BLaER1 (cell line): Measurements from ENCODE around the gene C11orf21.

ENCODE experiments used
- H3K27ac ChIP-seq: shearing (Covaris generic); formaldehyde crosslinking; 2 replicates; pipeline ENCODE4 v1.8.1; 2022
- H3K27me3 ChIP-seq: shearing (Covaris generic); formaldehyde crosslinking; 2 replicates; pipeline ENCODE4 v1.8.1; 2022
- H3K36me3 ChIP-seq: shearing (Covaris generic); formaldehyde crosslinking; 2 replicates; pipeline ENCODE4 v1.8.1; 2022
- H3K4me1 ChIP-seq: shearing (Covaris generic); formaldehyde crosslinking; 2 replicates; pipeline ENCODE4 v1.8.1; 2022
- H3K4me2 ChIP-seq: shearing (Covaris generic); formaldehyde crosslinking; 2 replicates; pipeline ENCODE4 v1.8.1; 2022
- H3K4me3 ChIP-seq: shearing (Covaris generic); formaldehyde crosslinking; 2 replicates; pipeline ENCODE4 v1.8.1; 2022
- H3K9ac ChIP-seq: shearing (Covaris generic); formaldehyde crosslinking; 2 replicates; pipeline ENCODE4 v1.8.1; 2022
- H3K9me3 ChIP-seq: shearing (Covaris generic); formaldehyde crosslinking; 2 replicates; pipeline ENCODE4 v1.8.1; 2022
- H4K20me1 ChIP-seq: shearing (Covaris generic); formaldehyde crosslinking; 2 replicates; pipeline ENCODE4 v1.8.1; 2022
- Cebpa-rat ChIP-seq: shearing (Covaris generic); IDR thresholded peaks from 2 replicates; pipeline ENCODE4 v1.8.1; 2022

C11orf21 gene

DNA sequence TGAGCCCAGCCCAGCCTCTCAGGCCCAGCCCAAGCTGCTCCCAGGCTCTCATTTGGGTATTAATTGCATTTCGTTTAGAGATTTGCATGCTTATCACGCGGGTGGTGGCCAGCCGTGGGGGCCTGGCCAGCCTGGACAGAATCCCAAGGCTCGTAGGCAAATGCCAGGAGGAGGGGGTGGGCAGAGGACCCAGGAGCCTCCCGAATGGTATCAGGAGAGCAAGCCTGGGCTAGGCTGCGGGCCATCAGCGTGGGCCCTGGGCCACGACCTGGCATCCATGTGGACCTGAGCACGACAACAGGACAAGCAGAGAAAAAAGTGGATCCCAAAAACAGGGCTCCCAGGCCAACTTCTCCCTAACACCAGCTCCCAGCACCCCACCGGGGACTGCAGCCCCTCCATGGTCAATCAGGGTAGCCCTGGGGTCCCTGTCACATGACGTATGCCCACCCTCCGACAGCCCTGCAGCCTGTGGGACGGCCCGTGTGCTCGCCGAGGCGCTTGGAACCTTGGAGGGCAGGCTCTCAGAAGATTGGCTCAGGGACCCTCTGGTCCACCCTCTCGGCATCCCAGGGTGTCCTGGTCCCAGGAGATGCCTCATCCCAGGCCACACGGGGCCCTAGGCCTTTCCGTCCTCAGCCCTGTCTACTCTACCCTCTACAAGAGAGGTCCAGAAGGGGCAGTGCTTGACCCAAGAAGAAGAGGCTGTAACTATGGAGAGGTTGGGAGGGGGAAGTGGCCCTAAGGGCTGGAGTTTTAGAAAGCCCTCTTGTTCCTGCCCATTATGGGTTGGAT lies 40.1 kb downstream of the C11orf21 start:
- TF ChIP-seq Cebpa-rat, result no peak
- Histone ChIP-seq H3K27me3 (peaks cover 74% of the 10 kb centered on the region), H3K4me1 (peaks cover 44% of the 10 kb centered on the region), H3K9ac (no peak overlapping the region), H3K4me3 (no peak overlapping the region), H4K20me1 (peaks cover 87% of the 10 kb centered on the region), H3K27ac (no peak overlapping the region), H3K9me3 (no peaks in the 10 kb centered on the region), H3K4me2 (no peak overlapping the region), H3K36me3 (no peaks in the 10 kb centered on the region)

DNA sequence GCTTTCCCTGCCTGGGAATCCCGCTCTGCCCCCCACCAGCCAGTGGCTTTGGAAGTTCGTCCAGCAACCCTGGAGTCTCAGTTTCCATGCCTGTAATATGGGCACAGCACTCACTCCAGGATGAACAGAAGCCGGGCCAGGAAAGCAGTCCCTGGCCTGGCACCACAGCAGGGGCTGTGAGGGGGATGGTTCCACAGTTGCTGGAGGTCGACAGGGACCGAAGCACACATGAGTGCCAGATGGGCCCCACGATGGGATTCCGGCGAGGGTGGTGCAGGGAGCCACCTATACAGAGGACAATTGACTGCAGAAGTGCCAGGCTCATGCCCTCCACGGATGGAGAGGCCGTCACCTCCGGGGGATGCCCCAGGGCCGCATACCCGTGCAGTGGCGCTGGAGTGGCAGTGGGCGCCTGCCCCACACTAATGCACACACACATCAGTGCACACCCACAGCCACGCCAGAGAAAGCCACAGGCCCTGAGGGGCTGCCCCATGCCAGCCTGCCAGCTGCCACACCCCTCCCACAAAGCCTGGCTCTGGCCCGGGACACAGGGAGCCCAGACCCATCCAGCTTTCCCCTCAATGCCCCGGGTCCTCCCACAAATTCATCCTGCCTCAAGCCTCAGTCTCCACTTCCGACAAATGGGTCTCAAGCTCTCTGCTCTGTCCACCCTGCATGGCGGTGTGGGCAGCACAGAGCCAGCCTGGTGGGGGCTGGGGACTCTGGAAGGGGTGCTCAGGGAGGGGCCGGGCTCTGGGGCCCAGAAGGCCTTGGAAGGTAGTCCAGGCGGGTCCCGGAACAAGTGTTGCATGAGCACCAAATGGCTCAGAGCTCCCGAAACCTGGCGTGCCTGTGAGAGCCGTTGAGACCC lies 41.0 kb downstream of the C11orf21 start:
- Histone ChIP-seq H4K20me1 (peaks cover 78% of the 10 kb centered on the region), H3K4me1 (peaks cover 35% of the 10 kb centered on the region), H3K27me3 (peaks cover 74% of the 10 kb centered on the region), H3K27ac (no peak overlapping the region), H3K9me3 (no peaks in the 10 kb centered on the region), H3K36me3 (no peaks in the 10 kb centered on the region), H3K9ac (no peak overlapping the region), H3K4me3 (no peak overlapping the region), H3K4me2 (no peak overlapping the region)
- TF ChIP-seq Cebpa-rat, result no peak

DNA sequence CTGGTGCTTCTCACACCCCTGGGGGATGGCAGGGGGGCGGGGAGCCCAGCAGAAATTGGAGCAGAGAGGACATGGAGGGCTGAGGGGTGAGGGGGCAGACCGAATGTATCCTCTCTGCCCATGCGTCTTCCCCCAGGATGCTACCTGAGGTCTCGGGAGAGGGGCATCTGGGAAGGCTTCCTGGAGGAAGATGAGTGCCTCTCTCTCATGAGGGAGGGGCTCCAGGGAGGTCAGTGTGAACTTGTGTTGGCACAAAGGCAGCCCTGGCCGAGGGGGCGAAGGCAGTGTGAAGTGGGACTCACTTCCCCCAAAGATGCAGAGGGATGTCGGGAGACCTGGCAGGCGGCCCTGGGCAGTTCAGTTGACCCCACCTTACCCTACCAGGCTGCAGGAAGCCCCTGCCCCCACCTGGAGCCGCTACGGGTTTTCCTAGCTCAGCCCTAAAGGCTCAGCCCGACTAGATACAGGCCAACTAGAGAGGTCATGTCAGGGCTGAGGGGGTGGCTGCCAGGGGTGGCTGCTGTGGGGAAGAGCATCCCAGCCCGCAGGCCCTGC lies 41.7 kb downstream of the C11orf21 start:
- no peaks in the 10 kb centered on the region for H3K9me3 ChIP-seq
- peaks cover 70% of the 10 kb centered on the region for H4K20me1 ChIP-seq
- no peaks in the 10 kb centered on the region for H3K36me3 ChIP-seq
- no peak overlapping the region for H3K4me3 ChIP-seq
- H3K4me2 ChIP-seq, result no peak overlapping the region
- no peak overlapping the region for H3K27ac ChIP-seq
- no peak overlapping the region for H3K9ac ChIP-seq
- TF ChIP-seq Cebpa-rat, result no peak
- peaks cover 71% of the 10 kb centered on the region for H3K27me3 ChIP-seq
- H3K4me1 ChIP-seq, result peaks cover 27% of the 10 kb centered on the region

DNA sequence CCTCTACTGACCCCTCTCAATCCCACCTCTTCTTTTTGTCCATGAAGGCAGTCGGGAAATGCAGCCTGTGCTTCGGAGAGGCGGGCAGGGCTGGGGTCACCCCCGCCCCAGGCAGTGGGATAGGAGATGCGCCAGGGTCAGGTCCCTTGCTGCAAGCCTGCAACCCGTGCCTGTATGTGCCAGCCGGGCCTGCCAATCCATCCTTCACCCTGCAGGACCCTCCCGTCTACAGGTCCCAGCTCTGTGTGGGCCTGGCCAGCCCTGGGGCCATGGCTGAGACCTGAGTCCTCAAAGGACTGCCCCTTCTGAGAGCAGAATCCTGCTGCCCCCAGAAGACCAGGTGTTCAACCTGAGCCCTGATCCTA lies 42.3 kb downstream of the C11orf21 start:
- peaks cover 65% of the 10 kb centered on the region for H3K27me3 ChIP-seq
- H3K27ac ChIP-seq, result no peak overlapping the region
- no peak for TF ChIP-seq Cebpa-rat
- no peak overlapping the region for H3K9ac ChIP-seq
- H3K4me2 ChIP-seq, result no peak overlapping the region
- peaks cover 65% of the 10 kb centered on the region for H4K20me1 ChIP-seq
- peaks cover 22% of the 10 kb centered on the region for H3K4me1 ChIP-seq
- H3K9me3 ChIP-seq, result no peaks in the 10 kb centered on the region
- no peak overlapping the region for H3K4me3 ChIP-seq
- no peaks in the 10 kb centered on the region for H3K36me3 ChIP-seq

DNA sequence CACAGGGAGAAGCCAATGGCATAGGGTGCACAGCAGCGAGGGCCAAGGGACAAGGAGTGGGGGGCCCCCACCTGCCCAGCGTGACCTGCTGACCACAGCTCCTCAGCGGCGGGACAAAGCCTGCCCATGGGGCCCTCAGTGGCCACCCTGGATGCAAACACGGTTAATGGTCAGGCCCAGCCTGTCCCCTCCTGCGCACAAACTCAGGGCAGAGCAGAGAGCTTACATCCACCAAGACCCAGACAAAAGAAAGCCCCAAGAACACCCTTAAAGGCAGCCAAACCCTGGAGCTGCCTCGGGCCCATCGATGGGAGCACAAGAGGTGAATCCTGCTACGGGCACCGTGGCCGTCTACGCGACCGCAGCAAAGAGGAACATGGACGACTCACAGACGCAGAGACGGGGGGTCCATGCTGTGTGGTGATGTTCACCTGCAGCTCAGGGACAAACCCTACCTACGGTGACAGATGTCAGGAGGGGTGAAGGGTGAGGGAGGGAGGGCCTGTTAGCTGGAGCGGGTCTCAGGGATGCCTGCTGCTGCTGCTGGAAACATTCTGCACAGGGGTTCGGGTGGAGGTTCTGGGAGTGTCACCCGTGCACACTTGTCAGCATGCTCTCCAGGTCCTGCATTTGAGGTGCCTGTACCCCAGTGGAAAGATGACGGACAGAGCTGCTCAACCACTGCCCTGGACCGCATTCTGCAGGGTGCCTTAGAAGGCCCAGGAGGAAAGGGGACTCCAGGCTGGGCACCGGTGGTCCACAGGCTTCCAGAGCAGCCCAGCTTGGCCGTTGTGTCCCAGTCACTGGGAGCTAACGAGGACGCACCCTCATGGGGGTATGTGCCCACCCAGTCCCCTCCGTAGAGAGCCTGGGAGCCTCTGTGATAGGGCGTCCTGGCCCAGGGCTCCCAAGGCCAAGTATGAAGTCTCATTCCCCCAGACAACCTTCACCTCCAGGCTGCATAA lies 42.9 kb downstream of the C11orf21 start:
- H3K9ac ChIP-seq, result no peak overlapping the region
- no peak overlapping the region for H3K27ac ChIP-seq
- H3K9me3 ChIP-seq, result no peaks in the 10 kb centered on the region
- H3K4me2 ChIP-seq, result no peak overlapping the region
- peaks cover 59% of the 10 kb centered on the region for H3K27me3 ChIP-seq
- H4K20me1 ChIP-seq, result peaks cover 58% of the 10 kb centered on the region; the same call in 1 of the 2 replicates
- no peak for TF ChIP-seq Cebpa-rat
- peaks cover 15% of the 10 kb centered on the region; the same call in 1 of the 2 replicates for H3K4me1 ChIP-seq
- H3K4me3 ChIP-seq, result no peak overlapping the region
- H3K36me3 ChIP-seq, result no peaks in the 10 kb centered on the region

DNA sequence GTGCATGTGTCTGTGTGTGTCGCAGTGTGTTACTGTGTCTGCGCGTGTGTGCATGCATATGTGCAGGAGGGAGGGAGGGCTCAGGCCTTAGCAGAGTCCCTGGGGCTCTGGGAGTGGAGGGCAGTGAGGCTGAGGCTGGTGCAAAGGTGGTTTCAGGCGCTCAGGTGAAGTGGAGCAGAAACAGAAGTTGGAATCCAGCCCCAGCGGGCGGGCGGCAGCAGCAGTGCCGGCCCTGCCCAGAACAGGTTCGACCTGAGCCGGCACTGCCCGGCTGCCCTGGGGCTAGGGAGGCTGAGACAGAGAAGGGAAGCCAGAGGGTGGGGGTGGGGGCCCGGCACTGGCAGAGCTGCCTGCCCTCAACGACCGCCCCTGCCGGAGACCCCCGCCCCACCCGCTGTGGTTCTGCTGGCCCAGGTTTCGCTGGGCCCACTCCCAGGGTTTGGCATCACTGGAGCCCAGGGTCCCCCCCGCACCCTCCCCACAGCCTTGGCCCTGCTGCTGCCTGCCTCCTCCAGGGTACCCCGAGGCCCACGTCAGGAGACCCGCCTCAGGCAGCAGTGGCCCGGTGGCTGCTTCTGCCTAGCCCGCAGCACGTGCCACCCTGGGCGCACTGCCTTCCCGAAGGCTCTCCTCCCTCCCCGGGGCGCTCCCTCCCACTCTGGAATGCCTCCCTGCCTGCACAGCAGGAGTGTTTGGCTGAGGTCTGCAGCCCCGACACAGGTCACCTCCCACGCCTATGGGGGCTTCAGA lies 44.6 kb downstream of the C11orf21 start:
- no peak overlapping the region for H3K9ac ChIP-seq
- TF ChIP-seq Cebpa-rat, result no peak
- H3K4me3 ChIP-seq, result no peak overlapping the region
- no peaks in the 10 kb centered on the region for H3K9me3 ChIP-seq
- no peaks in the 10 kb centered on the region for H3K36me3 ChIP-seq
- H3K27ac ChIP-seq, result no peak overlapping the region
- no peak overlapping the region for H3K4me2 ChIP-seq
- peaks cover 42% of the 10 kb centered on the region; the same call in 1 of the 2 replicates for H4K20me1 ChIP-seq
- H3K4me1 ChIP-seq, result no peaks in the 10 kb centered on the region; the same call in 1 of the 2 replicates
- H3K27me3 ChIP-seq, result peaks cover 44% of the 10 kb centered on the region

DNA sequence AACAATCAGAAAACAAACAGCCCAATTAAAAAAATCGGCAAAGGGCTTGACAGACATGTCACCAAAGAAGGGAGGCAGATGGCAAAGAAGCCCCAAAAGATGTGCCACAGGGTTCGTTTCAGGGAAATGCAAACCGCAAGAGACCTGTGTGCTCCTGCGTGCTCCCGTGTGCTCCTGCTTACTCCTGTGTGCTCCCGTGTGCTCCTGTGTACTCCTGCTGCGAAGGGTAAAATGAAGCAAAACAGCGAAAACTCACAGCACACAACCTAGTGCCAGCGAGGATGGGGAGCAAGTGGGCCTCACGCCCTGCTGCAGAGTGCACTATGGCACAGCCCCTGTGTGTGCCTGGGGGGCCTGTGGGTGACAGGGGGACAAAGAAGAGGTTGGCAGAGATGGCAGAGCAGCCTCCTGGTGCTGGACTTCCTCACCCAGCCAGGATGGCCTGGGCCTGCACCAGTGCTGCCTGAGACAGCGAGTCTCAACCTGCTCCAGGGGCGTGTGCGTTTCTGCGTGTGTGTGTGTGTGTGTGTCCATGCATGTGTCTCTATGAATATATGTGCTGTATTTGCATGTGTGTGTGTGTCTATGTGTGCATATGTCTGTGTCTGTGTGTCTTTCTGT lies 45.3 kb downstream of the C11orf21 start:
- Histone ChIP-seq H3K9me3 (no peaks in the 10 kb centered on the region), H3K27ac (no peak overlapping the region), H3K4me1 (no peaks in the 10 kb centered on the region; the same call in 1 of the 2 replicates), H4K20me1 (peaks cover 34% of the 10 kb centered on the region; the same call in 1 of the 2 replicates), H3K4me2 (no peak overlapping the region), H3K36me3 (no peaks in the 10 kb centered on the region), H3K27me3 (peaks cover 39% of the 10 kb centered on the region), H3K9ac (no peak overlapping the region), H3K4me3 (no peak overlapping the region)
- TF ChIP-seq Cebpa-rat, result no peak

DNA sequence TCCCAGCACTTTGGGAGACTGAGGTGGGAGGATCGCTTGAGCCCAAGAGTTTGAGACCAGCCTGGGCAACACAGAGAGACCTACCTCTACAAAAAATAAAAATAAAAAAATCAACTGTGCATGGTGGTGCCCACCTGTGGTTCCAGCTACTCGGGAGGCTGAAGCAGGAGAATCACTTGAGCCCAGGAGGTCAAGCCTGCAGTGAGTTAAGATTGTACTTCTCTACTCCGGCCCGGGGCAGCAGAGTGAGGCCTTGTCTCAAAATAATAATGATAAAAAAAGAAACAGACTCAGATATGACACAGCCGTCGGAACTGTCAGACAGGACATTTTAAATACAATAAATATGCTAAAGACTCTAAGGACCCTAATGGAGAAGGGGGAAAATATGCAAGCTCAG lies 49.7 kb downstream of the C11orf21 start:
- Histone ChIP-seq H3K36me3 (no peaks in the 10 kb centered on the region), H3K9me3 (no peaks in the 10 kb centered on the region), H3K4me1 (peaks cover 28% of the 10 kb centered on the region), H3K27ac (no peak overlapping the region), H3K4me3 (no peak overlapping the region), H3K4me2 (no peak overlapping the region), H3K27me3 (peaks cover 10% of the 10 kb centered on the region), H4K20me1 (peaks cover 14% of the 10 kb centered on the region; the same call in 1 of the 2 replicates), H3K9ac (no peak overlapping the region)
- TF ChIP-seq Cebpa-rat, result no peak
